Natural killer cell (primary cell): ENCODE measurements around the gene KRTAP10-10. TPM values are rescaled to one million over a fixed set of nuclear protein-coding genes. Genes with fewer than 3 reads are reported as not detected.

Source experiments
- ATAC-seq, 3 donors: fragments of 150-1000 bp in 2 of 3; fragments of 200-7000 bp in 1 of 3; cut with Tn5 transposase; 1 replicate in 1 of 3; 2 replicates in 2 of 3; pipeline ENCODE4 v1.10.0; 2021; ENCODE audit warnings: mild to moderate bottlenecking in 2 of 3, moderate library complexity in 2 of 3
- DNase-seq, 2 donors: peaks; one replicate each; pipeline versions ENCODE4 v3.0.0 to v3.0.0-alpha.2; 2013 to 2021; ENCODE audit warnings: mixed read lengths in 1 of 2
- H3K27ac ChIP-seq: one replicate; pipeline ENCODE4 v1.5.1; 2013; ENCODE audit warnings: mild to moderate bottlenecking, low read length
- H3K27me3 ChIP-seq: one replicate; pipeline ENCODE4 v1.6.1; 2013; ENCODE audit warnings: low read length; ENCODE audit not compliant: control insufficient read depth, insufficient read depth
- H3K36me3 ChIP-seq: one replicate; pipeline ENCODE4 v1.6.1; 2013; ENCODE audit warnings: low read length; ENCODE audit not compliant: control insufficient read depth, insufficient read depth
- H3K4me1 ChIP-seq: one replicate; pipeline ENCODE4 v1.6.1; 2013; ENCODE audit warnings: low read length; ENCODE audit not compliant: control insufficient read depth, insufficient read depth
- H3K4me3 ChIP-seq: one replicate; pipeline ENCODE4 v1.5.1; 2013; ENCODE audit warnings: low read length
- H3K9me3 ChIP-seq: one replicate; pipeline ENCODE4 v1.6.1; 2013; ENCODE audit warnings: low read length; ENCODE audit not compliant: control insufficient read depth, insufficient read depth
- H3K27ac Mint-ChIP-seq, 2 donors: one replicate each; pipeline ENCODE4 v1.8.0; 2022; ENCODE audit warnings: mild to moderate bottlenecking in 2 of 2, mixed read lengths in 2 of 2, moderate library complexity in 1 of 2
- H3K27me3 Mint-ChIP-seq, 2 donors: one replicate each; pipeline ENCODE4 v1.8.0; 2022; ENCODE audit warnings: low read depth in 2 of 2, mixed read lengths in 2 of 2
- H3K36me3 Mint-ChIP-seq: one replicate; pipeline ENCODE4 v1.8.0; 2022; ENCODE audit warnings: mixed read lengths
- H3K4me1 Mint-ChIP-seq, 2 donors: one replicate each; pipeline ENCODE4 v1.8.0; 2022; ENCODE audit warnings: mixed read lengths in 2 of 2
- H3K4me3 Mint-ChIP-seq: one replicate; pipeline ENCODE4 v1.8.0; 2022; ENCODE audit warnings: mild to moderate bottlenecking, moderate library complexity, mixed read lengths
- H3K9me3 Mint-ChIP-seq, 2 donors: one replicate each; pipeline ENCODE4 v1.8.0; 2022; ENCODE audit warnings: mixed read lengths in 2 of 2
- CTCF ChIP-seq: fragments of 200-600 bp; IDR thresholded peaks from one replicate; pipeline ENCODE4 v1.8.0; 2022; ENCODE audit warnings: antibody characterized with exemption
- WGBS: methylation state at CpG from one replicate; pipeline ENCODE4 v1.1.7; 2013; ENCODE audit warnings: missing lambda C conversion rate; ENCODE audit not compliant: insufficient coverage; 5-methylcytosine and 5-hydroxymethylcytosine counted together
- intact Hi-C: fragments of 100-400 bp; cut with micrococcal nuclease; formaldehyde crosslinking; loops from one replicate; pipeline ENCODE4 v1.14.2; 2022
- total RNA-seq, 4 donors: library from RNA; stranded (reverse); fragments of 120-200 nt in 1 of 4; gene quantifications; one replicate each; pipeline versions ENCODE4 v1.2.3 to v1.2.4, GENCODE V29; 2013 to 2022

Gene KRTAP10-10
- total RNA-seq, 3 donors from 2014 or later (not counting 1 experiment from before 2014, with no cell fraction given) = not detected

GRCh38 chr21:44670642-44671432 lies 33.7 kb downstream of the KRTAP10-10 start:
- ATAC-seq (no peak), DNase-seq (no peak)
- peaks cover 22 to 23% of the 10 kb centered on the region in 2 donors for H3K27me3 Mint-ChIP-seq
- intact Hi-C loops = no loop called here
- Histone ChIP-seq H3K36me3 (no peaks in the 10 kb centered on the region), H3K4me3 (no peak overlapping the region), H3K4me1 (no peaks in the 10 kb centered on the region), H3K9me3 (peaks cover 15% of the 10 kb centered on the region), H3K27ac (no peak overlapping the region), H3K27me3 (no peaks in the 10 kb centered on the region)
- WGBS = 87% methylated on average over 3 of the region's 3 CpGs
- no peaks in the 10 kb centered on the region for H3K4me1 Mint-ChIP-seq
- no peak overlapping the region for H3K4me3 Mint-ChIP-seq
- H3K36me3 Mint-ChIP-seq = peaks cover 15% of the 10 kb centered on the region
- H3K9me3 Mint-ChIP-seq = peaks cover 3 to 7% of the 10 kb centered on the region in 2 donors
- H3K27ac Mint-ChIP-seq = no peak overlapping the region
- TF ChIP-seq CTCF = no peak

GRCh38 chr21:44671911-44672310 lies 34.8 kb downstream of the KRTAP10-10 start:
- peaks cover 3 to 7% of the 10 kb centered on the region in 2 donors for H3K9me3 Mint-ChIP-seq
- H3K4me1 Mint-ChIP-seq = no peaks in the 10 kb centered on the region
- no peak for DNase-seq
- no peak overlapping the region for H3K4me3 Mint-ChIP-seq
- H3K4me3 ChIP-seq = no peak overlapping the region
- TF ChIP-seq CTCF = no peak
- intact Hi-C loops = no loop called here
- H3K9me3 ChIP-seq = peaks cover 15% of the 10 kb centered on the region
- peaks cover 15% of the 10 kb centered on the region for H3K36me3 Mint-ChIP-seq
- no peaks in the 10 kb centered on the region for H3K4me1 ChIP-seq
- H3K27me3 Mint-ChIP-seq = peaks cover 22 to 23% of the 10 kb centered on the region in 2 donors
- H3K36me3 ChIP-seq = no peaks in the 10 kb centered on the region
- no peaks in the 10 kb centered on the region for H3K27me3 ChIP-seq
- ATAC-seq = no peak
- H3K27ac ChIP-seq = no peak overlapping the region
- H3K27ac Mint-ChIP-seq = no peak overlapping the region
- 100% methylated on average over 1 of the region's 1 CpG for WGBS

- Mint-ChIP-seq H3K27me3 (peaks cover 26 to 38% of the 10 kb centered on the region in 2 donors), H3K36me3 (peaks cover 4% of the 10 kb centered on the region), H3K27ac (no peak overlapping the region), H3K9me3 (peaks cover 1 to 2% of the 10 kb centered on the region in 2 donors), H3K4me1 (no peaks in the 10 kb centered on the region), H3K4me3 (no peak overlapping the region)
- H3K36me3 ChIP-seq = no peaks in the 10 kb centered on the region
- ATAC-seq = peak in 1 of 3 donors; percentile 19
- intact Hi-C loops = no loop called here
- TF ChIP-seq CTCF = no peak
- no peak for DNase-seq
- no peak overlapping the region for H3K4me3 ChIP-seq
- H3K4me1 ChIP-seq = no peaks in the 10 kb centered on the region
- no peaks in the 10 kb centered on the region for H3K27me3 ChIP-seq
- H3K27ac ChIP-seq = no peak overlapping the region
- H3K9me3 ChIP-seq = no peaks in the 10 kb centered on the region
- 99% methylated on average over 13 of the region's 13 CpGs for WGBS
These were observed 40.7 kb downstream of the KRTAP10-10 start for GRCh38 chr21:44677881-44678280.
